ENCODE results near the gene HMGB1.

DNA sequence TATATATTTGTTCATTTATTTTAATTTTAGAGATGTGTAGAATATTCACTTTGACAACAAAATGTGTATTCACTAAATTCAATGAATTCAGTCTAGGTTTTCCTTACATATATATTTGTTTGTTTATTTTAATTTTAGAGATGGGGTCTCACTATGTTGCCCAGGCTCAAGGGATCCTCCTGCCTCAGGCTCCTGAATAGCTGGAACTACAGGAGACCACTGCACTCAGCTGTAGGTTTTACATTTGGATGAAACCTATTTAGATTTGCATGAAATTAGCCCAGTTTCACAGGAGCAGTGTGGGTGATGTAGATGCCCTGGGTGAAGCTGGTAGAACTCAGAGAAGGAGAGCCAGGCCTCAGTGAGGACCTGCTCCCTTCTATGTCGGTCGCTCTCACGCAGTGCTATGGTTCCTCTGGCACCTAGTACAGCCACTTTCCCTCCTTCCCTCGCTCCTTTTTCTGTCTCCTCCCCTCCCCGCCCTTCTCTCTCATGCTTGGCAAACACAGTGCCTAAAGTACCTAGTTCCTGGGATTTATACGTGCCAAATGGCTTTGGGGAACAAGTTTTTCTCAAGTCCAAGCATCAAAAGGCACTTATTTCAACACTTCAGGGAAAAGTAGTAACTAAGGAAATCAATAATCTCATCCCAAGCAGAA lies 14.7 kb upstream of the HMGB1 start:
- TF ChIP-seq, protein P1, sequence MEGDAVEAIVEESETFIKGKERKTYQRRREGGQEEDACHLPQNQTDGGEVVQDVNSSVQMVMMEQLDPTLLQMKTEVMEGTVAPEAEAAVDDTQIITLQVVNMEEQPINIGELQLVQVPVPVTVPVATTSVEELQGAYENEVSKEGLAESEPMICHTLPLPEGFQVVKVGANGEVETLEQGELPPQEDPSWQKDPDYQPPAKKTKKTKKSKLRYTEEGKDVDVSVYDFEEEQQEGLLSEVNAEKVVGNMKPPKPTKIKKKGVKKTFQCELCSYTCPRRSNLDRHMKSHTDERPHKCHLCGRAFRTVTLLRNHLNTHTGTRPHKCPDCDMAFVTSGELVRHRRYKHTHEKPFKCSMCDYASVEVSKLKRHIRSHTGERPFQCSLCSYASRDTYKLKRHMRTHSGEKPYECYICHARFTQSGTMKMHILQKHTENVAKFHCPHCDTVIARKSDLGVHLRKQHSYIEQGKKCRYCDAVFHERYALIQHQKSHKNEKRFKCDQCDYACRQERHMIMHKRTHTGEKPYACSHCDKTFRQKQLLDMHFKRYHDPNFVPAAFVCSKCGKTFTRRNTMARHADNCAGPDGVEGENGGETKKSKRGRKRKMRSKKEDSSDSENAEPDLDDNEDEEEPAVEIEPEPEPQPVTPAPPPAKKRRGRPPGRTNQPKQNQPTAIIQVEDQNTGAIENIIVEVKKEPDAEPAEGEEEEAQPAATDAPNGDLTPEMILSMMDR (IDR thresholded peaks at IDR 0.05) = no peak
- no peak for TF ChIP-seq POLR2A (IDR thresholded peaks at IDR 0.05)

Measured in Peyer's patch (tissue), 4 donors.